Loucy (cell line): ENCODE data around the gene SF3A1.

Experiments used
- CTCF ChIP-seq: fragments of 200-600 bp; sonication (generic); conservative IDR thresholded peaks from 2 replicates; pipeline ENCODE4 v1.5.1; 2014; ENCODE audit warnings: mild to moderate bottlenecking, antibody characterized with exemption, low read length
- EZH2phosphoT487 ChIP-seq: fragments of 200-600 bp; IDR thresholded peaks from 2 replicates; pipeline ENCODE4 v1.6.1; 2018; ENCODE audit warnings: antibody characterized with exemption, mild to moderate bottlenecking, moderate library complexity, borderline replicate concordance

- TF ChIP-seq CTCF (no peak), EZH2phosphoT487 (no peak)
Measured at GRCh38 chr22:30356449-30357235, at the start of gene SF3A1, which contains the start of gene CCDC157.
